GM23248 (cell line): ENCODE results near the gene RGN. TPM values are rescaled to one million over a fixed set of nuclear protein-coding genes. Genes with fewer than 3 reads are reported as not detected.
"Not testable (repeated sequence)": the region's sequence is repeated elsewhere in the genome, so short reads cannot be mapped to it uniquely, and the experiment has no call there.

Experiments used
- DNase-seq: peaks from one replicate; pipeline ENCODE4 v3.0.0-alpha.2; 2015
- H2AFZ ChIP-seq: fragments of 200-600 bp; sonication (generic); 2 replicates; pipeline ENCODE4 v1.6.1; 2016; ENCODE audit warnings: antibody characterized with exemption
- H3F3A ChIP-seq: fragments of 200-600 bp; sonication (generic); 2 replicates; pipeline ENCODE4 v1.6.1; 2016; ENCODE audit warnings: mild to moderate bottlenecking, antibody characterized with exemption, mixed run types; ENCODE audit not compliant: insufficient read depth
- H3K27ac ChIP-seq: fragments of 200-600 bp; sonication (generic); 2 replicates; pipeline ENCODE4 v1.5.1; 2016; ENCODE audit warnings: mild to moderate bottlenecking
- H3K27me3 ChIP-seq: fragments of 200-600 bp; sonication (generic); replicated peaks from 2 replicates; pipeline ENCODE4 v1.6.1; 2016; ENCODE audit warnings: mild to moderate bottlenecking; ENCODE audit not compliant: insufficient read depth
- H3K36me3 ChIP-seq: fragments of 200-600 bp; sonication (generic); 2 replicates; pipeline ENCODE4 v1.6.1; 2016; ENCODE audit warnings: low read depth, mild to moderate bottlenecking
- H3K4me1 ChIP-seq: fragments of 200-600 bp; sonication (generic); 2 replicates; pipeline ENCODE4 v1.6.1; 2016; ENCODE audit warnings: mild to moderate bottlenecking; ENCODE audit not compliant: insufficient read depth
- H3K4me2 ChIP-seq: fragments of 200-600 bp; sonication (generic); one replicate; pipeline ENCODE4 v1.6.1; 2016; ENCODE audit warnings: mild to moderate bottlenecking; ENCODE audit not compliant: unreplicated experiment
- H3K4me3 ChIP-seq: fragments of 200-600 bp; sonication (generic); 2 replicates; pipeline ENCODE4 v1.5.1; 2016; ENCODE audit warnings: mild to moderate bottlenecking
- H3K79me2 ChIP-seq: fragments of 200-600 bp; sonication (generic); 2 replicates; pipeline ENCODE4 v1.6.1; 2016; ENCODE audit warnings: mild to moderate bottlenecking; ENCODE audit not compliant: insufficient read depth
- H3K9ac ChIP-seq: fragments of 200-600 bp; sonication (generic); 2 replicates; pipeline ENCODE4 v1.6.1; 2016; ENCODE audit warnings: mild to moderate bottlenecking
- H3K9me2 ChIP-seq: fragments of 200-600 bp; sonication (generic); 2 replicates; pipeline ENCODE4 v1.6.1; 2016; ENCODE audit warnings: mixed run types, mild to moderate bottlenecking, moderate library complexity; ENCODE audit not compliant: insufficient read depth
- H3K9me3 ChIP-seq: fragments of 200-600 bp; sonication (generic); one replicate; pipeline ENCODE4 v1.6.1; 2017; ENCODE audit warnings: low read depth
- H4K20me1 ChIP-seq: fragments of 200-600 bp; sonication (generic); 2 replicates; pipeline ENCODE4 v1.6.0; 2016; ENCODE audit not compliant: insufficient read depth
- EZH2 ChIP-seq: fragments of 200-600 bp; sonication (generic); IDR thresholded peaks from 2 replicates; pipeline ENCODE4 v1.6.1; 2018; ENCODE audit warnings: antibody characterized with exemption, mild to moderate bottlenecking; ENCODE audit not compliant: insufficient read depth, poor library complexity, severe bottlenecking
- EZH2phosphoT487 ChIP-seq: fragments of 200-600 bp; sonication (generic); IDR thresholded peaks from 2 replicates; pipeline ENCODE4 v1.6.1; 2018; ENCODE audit warnings: antibody characterized with exemption, moderate library complexity, mild to moderate bottlenecking, low read depth; ENCODE audit not compliant: insufficient read depth
- whole genome bisulfite sequencing, 2 experiments: methylation state at CpG; one replicate each; pipeline ENCODE4 v1.1.6; 2015 to 2017; ENCODE audit warnings: low lambda C conversion rate in 2 of 2, low coverage in 1 of 2; ENCODE audit errors: missing lambda C conversion rate in 2 of 2; 5-methylcytosine and 5-hydroxymethylcytosine counted together
- in situ Hi-C: fragments of 300-500 bp; cut with MboI; formaldehyde crosslinking; loops from 2 replicates; pipeline ENCODE4 v1.15.0; 2020
- polyA plus RNA-seq: library from polyadenylated mRNA; unstranded; fragments of >200 nt; fragmentation: Nextera tagmentation; extraction: Ambion mirVana; gene quantifications from 2 replicates; pipeline ENCODE4 v1.2.1, GENCODE V29; 2016
- small RNA-seq: library from RNA; depleted of rRNA; stranded (forward); fragments of <200 nt; gene quantifications from one replicate; pipeline ENCODE3, GENCODE V24; 2014; ENCODE audit warnings: low read depth, low replicate concordance
- total RNA-seq: library from RNA; depleted of rRNA; stranded (reverse); fragments of >200 nt; shearing (Covaris generic); gene quantifications from 2 replicates; pipeline ENCODE4 v1.2.3, GENCODE V29; 2014; rRNA removed

Gene RGN
- total and polyA plus RNA-seq, 2 experiments from 2014 or later = 1.6 to 5.0 TPM

DNA sequence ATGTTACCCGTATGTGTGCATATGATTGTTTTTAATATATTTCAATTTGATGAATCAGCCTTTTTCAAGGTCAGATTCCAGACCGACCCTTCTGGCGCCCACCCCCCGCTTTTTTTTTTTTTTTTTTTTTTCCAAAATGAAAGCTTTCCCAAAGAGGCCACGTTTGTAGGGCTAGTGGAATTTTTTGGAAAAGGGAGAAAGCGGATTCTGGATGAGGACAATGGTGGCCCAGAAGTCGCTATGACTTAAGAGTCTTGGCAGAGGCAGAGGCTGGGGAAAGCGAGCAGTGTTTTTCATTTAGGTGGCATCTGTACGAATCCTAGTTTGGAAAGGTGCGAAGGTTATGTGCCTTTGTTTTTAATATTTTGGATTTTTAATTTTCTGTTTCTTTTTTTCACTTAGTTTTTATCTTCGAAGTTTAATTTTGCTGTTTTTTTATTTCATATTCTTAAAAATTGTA lies 51.7 kb downstream of the RGN start:
- in situ Hi-C loops = no loop called here

DNA sequence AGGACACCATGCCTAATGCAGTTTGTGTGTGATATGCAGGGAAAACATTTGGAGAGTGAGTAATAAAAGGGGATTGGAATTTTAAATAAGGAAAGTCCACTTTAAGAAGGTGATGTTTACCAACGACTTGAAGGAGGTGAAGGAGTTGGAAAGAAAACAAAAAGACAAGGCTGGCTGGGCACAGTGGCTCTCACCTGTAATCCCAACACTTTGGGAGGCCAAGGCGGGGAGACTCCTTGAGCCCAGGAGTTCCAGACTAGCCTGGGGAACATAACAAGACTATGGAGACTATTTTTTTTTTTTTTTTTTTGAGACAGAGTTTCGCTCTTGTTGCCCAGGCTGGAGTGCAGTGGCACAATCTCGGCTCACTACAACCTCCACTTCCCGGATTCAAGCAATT lies 55.2 kb downstream of the RGN start:
- in situ Hi-C loops = no loop called here
- Histone ChIP-seq H2AFZ (no peak overlapping the region), H3K4me1 (no peaks in the 10 kb centered on the region), H3K27me3 (no peaks in the 10 kb centered on the region), H3K27ac (no peak overlapping the region), H3K9ac (no peak overlapping the region), H3K36me3 (no peaks in the 10 kb centered on the region), H3K4me2 (no peak overlapping the region), H4K20me1 (no peaks in the 10 kb centered on the region), H3F3A (no peaks in the 10 kb centered on the region), H3K9me2 (no peaks in the 10 kb centered on the region), H3K9me3 (no peaks in the 10 kb centered on the region), H3K79me2 (peaks cover 16% of the 10 kb centered on the region; the same call in 1 of the 2 replicates), H3K4me3 (no peak overlapping the region)
- WGBS, 2 experiments = 48 to 76% methylated on average over 2 to 4 of the region's 5 CpGs
- no peak for DNase-seq
- TF ChIP-seq EZH2 (no peak), EZH2phosphoT487 (no peak)

More for the DNA sequence above, 51.7 kb downstream of the RGN start:
- H3K79me2 ChIP-seq = peaks cover 16% of the 10 kb centered on the region; the same call in 1 of the 2 replicates
- H3K4me1 ChIP-seq = no peaks in the 10 kb centered on the region
- no peaks in the 10 kb centered on the region for H3K9me3 ChIP-seq
- TF ChIP-seq EZH2 (no peak), EZH2phosphoT487 (no peak)
- no peaks in the 10 kb centered on the region for H3K9me2 ChIP-seq
- H3K27me3 ChIP-seq = no peaks in the 10 kb centered on the region
- DNase-seq = peak; percentile 39
- H3K27ac ChIP-seq = no peak overlapping the region
- no peaks in the 10 kb centered on the region for H3K36me3 ChIP-seq
- peak overlapping the region; percentile 99; the same call in 1 of the 2 replicates for H2AFZ ChIP-seq
- 13 to 19% methylated on average over 6 to 11 of the region's 11 CpGs for WGBS, 2 experiments
- H3F3A ChIP-seq = no peaks in the 10 kb centered on the region
- H3K4me2 ChIP-seq = peak overlapping the region; percentile 71
- no peaks in the 10 kb centered on the region for H4K20me1 ChIP-seq
- H3K4me3 ChIP-seq = peak overlapping the region; percentile 87
- peak overlapping the region; percentile 84 for H3K9ac ChIP-seq

DNA sequence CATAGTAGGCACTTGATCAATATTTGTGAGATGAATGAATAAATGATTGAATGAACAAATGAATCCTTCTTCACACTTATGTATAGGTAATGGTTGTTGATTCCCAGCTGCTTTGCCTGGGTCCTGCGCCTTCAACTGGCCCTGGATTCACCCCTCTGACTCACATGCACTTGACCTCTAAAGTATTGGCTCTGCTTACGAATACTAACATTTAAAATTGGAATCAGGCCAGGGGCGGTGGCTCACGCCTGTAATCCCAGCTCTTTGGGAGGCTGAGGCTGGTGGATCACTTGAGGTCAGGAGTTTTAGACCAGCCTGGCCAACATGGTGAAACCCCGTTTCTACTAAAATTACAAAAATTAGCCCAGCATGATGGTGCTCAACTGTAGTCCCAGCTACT lies 57.4 kb downstream of the RGN start:
- H3K9me2 ChIP-seq, H3K9ac ChIP-seq, H2AFZ ChIP-seq, H3F3A ChIP-seq, H4K20me1 ChIP-seq, H3K36me3 ChIP-seq, H3K4me1 ChIP-seq, H3K27me3 ChIP-seq, in situ Hi-C loops, H3K9me3 ChIP-seq, H3K4me3 ChIP-seq, H3K27ac ChIP-seq, H3K4me2 ChIP-seq, H3K79me2 ChIP-seq: not testable (repeated sequence)
- DNase-seq = peak; percentile 65
- 17 to 26% methylated on average over 5 of the region's 5 CpGs for WGBS, 2 experiments

DNA sequence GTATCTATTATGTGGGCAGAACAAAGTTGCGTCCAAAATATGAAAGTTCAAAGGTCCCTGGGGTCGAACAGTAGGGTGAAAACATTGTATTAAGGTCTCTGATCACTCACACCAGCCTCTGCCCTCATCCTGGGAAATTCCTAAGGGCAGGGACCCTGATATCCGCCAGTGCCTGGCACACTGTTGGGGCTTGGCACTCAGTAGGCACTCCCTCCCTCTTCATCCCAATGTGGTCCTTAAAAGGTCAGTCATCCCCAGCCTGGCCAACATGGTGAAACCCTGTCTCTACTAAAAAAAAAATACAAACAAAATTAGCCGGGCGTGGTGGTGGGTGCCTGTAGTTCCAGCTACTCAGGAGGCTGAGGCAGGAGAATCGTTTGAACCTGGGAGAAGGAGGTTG lies 59.9 kb downstream of the RGN start:
- no peaks in the 10 kb centered on the region for H3K36me3 ChIP-seq
- WGBS, 2 experiments = 86 to 92% methylated on average over 6 of the region's 6 CpGs
- H3K4me2 ChIP-seq = no peak overlapping the region
- no peaks in the 10 kb centered on the region for H3K27me3 ChIP-seq
- H2AFZ ChIP-seq = no peak overlapping the region
- in situ Hi-C loops = no loop called here
- no peak overlapping the region for H3K27ac ChIP-seq
- H3K79me2 ChIP-seq = peaks cover under 1% of the 10 kb centered on the region; the same call in 1 of the 2 replicates
- no peaks in the 10 kb centered on the region for H3K9me2 ChIP-seq
- H3K4me1 ChIP-seq = no peaks in the 10 kb centered on the region; the same call in 1 of the 2 replicates
- H3K4me3 ChIP-seq = no peak overlapping the region
- no peaks in the 10 kb centered on the region for H4K20me1 ChIP-seq
- H3K9ac ChIP-seq = no peak overlapping the region
- H3K9me3 ChIP-seq = no peaks in the 10 kb centered on the region
- TF ChIP-seq EZH2 (no peak), EZH2phosphoT487 (no peak)
- DNase-seq = no peak
- H3F3A ChIP-seq = no peaks in the 10 kb centered on the region

Small RNA genes lying within 50 kb of the gene (small RNA-seq; reads per million reads assigned to genes)
- gene RNU12-2P (20.3 reads per million, percentile 89 among the genes with 10 or more reads in this experiment), gene RNU6-1189P (not detected)

Other genes starting within 250 kb of the RGN start
- gene RP2, start 241.4 kb upstream of the RGN start, total RNA-seq = 19.7 and 23.5 TPM in 2 replicates
- 13.5 and 14.9 TPM in 2 replicates for gene RP2, start 241.4 kb upstream of the RGN start, polyA plus RNA-seq
- 2.5 and 4.6 TPM in 2 replicates for gene JADE3, start 166.0 kb upstream of the RGN start, total RNA-seq
- 0.84 and 0.86 TPM in 2 replicates for gene JADE3, start 166.0 kb upstream of the RGN start, polyA plus RNA-seq
- 41.7 and 45.7 TPM in 2 replicates for gene NDUFB11, start 66.3 kb downstream of the RGN start, total RNA-seq
- 123 and 125 TPM in 2 replicates for gene NDUFB11, start 66.3 kb downstream of the RGN start, polyA plus RNA-seq
- gene RBM10, start 66.8 kb downstream of the RGN start, total RNA-seq = 40.1 and 40.5 TPM in 2 replicates
- gene RBM10, start 66.8 kb downstream of the RGN start, polyA plus RNA-seq = 28.4 and 30.6 TPM in 2 replicates
- gene UBA1, start 115.4 kb downstream of the RGN start, total RNA-seq = 264 and 266 TPM in 2 replicates
- 141 and 146 TPM in 2 replicates for gene UBA1, start 115.4 kb downstream of the RGN start, polyA plus RNA-seq
- gene CDK16, start 140.2 kb downstream of the RGN start, total RNA-seq = 89.5 and 97.8 TPM in 2 replicates
- 103 and 105 TPM in 2 replicates for gene CDK16, start 140.2 kb downstream of the RGN start, polyA plus RNA-seq
- gene USP11, start 154.6 kb downstream of the RGN start, total RNA-seq = 30.2 and 36.6 TPM in 2 replicates
- gene USP11, start 154.6 kb downstream of the RGN start, polyA plus RNA-seq = 61.4 and 61.5 TPM in 2 replicates